Panc1 (cell line): Measurements from ENCODE around the gene STAT5A.

Experiments
- POLR2AphosphoS5 ChIP-seq: IDR thresholded peaks from 2 replicates; pipeline ENCODE4 v1.6.1; 2012; ENCODE audit warnings: mild to moderate bottlenecking, low read depth, low read length, moderate library complexity
- SIN3A ChIP-seq: IDR thresholded peaks from 2 replicates; pipeline ENCODE4 v1.6.1; 2012; ENCODE audit warnings: low read depth, mild to moderate bottlenecking, low read length, moderate library complexity, borderline replicate concordance; ENCODE audit not compliant: insufficient read depth
- TF ChIP-seq, protein P1 (sequence below): fragments of 450-650 bp; IDR thresholded peaks from 2 replicates; pipeline ENCODE4 v1.5.1; 2017; ENCODE audit warnings: mild to moderate bottlenecking

DNA sequence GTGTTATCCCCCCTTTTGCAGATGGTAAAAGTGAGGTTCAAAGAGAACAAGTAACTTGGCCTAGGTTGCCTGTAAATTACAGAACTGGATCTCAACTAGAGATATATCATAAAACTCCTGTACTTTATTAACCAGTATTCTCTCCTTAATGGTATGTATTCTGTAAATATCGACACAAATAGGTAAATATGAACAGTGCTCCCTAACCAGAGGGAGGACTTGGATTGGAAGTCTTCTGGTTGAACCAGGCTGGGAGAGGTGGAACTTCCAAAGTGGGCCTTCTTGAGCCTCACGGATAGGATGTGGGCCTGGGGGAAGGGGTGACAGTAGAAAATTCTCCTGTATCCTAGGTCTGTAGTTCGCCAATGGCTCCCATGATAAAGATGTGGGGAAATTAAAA lies 7.7 kb downstream of the STAT5A start:
- TF ChIP-seq SIN3A = no peak
- TF ChIP-seq, protein P1, sequence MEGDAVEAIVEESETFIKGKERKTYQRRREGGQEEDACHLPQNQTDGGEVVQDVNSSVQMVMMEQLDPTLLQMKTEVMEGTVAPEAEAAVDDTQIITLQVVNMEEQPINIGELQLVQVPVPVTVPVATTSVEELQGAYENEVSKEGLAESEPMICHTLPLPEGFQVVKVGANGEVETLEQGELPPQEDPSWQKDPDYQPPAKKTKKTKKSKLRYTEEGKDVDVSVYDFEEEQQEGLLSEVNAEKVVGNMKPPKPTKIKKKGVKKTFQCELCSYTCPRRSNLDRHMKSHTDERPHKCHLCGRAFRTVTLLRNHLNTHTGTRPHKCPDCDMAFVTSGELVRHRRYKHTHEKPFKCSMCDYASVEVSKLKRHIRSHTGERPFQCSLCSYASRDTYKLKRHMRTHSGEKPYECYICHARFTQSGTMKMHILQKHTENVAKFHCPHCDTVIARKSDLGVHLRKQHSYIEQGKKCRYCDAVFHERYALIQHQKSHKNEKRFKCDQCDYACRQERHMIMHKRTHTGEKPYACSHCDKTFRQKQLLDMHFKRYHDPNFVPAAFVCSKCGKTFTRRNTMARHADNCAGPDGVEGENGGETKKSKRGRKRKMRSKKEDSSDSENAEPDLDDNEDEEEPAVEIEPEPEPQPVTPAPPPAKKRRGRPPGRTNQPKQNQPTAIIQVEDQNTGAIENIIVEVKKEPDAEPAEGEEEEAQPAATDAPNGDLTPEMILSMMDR = no peak
- TF ChIP-seq POLR2AphosphoS5 = no peak
